ENCODE results near the gene CALHM1.

CALHM1 gene

GRCh38 chr10:103440416-103440815 is 18.3 kb downstream of the CALHM1 start:
- Histone ChIP-seq H3K36me3 (replicated peaks; ENCODE audit: low read depth, low read length) (peaks cover 12% of the 10 kb centered on the region), H3K27me3 (ENCODE audit: low read depth, low read length) (no peaks in the 10 kb centered on the region), H3K9ac (ENCODE audit: low read length) (no peak overlapping the region), H3K4me2 (ENCODE audit: low read length) (no peak overlapping the region), H4K20me1 (ENCODE audit: insufficient read depth, low read length) (no peaks in the 10 kb centered on the region), H3K79me2 (ENCODE audit: low read length) (no peaks in the 10 kb centered on the region), H2AFZ (ENCODE audit: low read depth, low read length) (no peak overlapping the region), H3K9me3 (ENCODE audit: insufficient read depth, low read length) (no peaks in the 10 kb centered on the region), H3K27ac (ENCODE audit: low read length) (no peak overlapping the region), H3K4me3 (ENCODE audit: low read length) (no peak overlapping the region), H3K4me1 (ENCODE audit: low read length) (no peaks in the 10 kb centered on the region)
- no peak for TF ChIP-seq CTCF (IDR thresholded peaks at IDR 0.05; ENCODE audit: low read depth, low read length)
- TF ChIP-seq EZH2phosphoT487 (IDR thresholded peaks at IDR 0.05; ENCODE audit: low read depth), result no peak

GRCh38 chr10:103439776-103440175 is 18.9 kb downstream of the CALHM1 start:
- Histone ChIP-seq H3K4me2 (ENCODE audit: low read length) (no peak overlapping the region), H3K4me3 (ENCODE audit: low read length) (no peak overlapping the region), H3K36me3 (replicated peaks; ENCODE audit: low read depth, low read length) (peaks cover 7% of the 10 kb centered on the region), H4K20me1 (ENCODE audit: insufficient read depth, low read length) (no peaks in the 10 kb centered on the region), H3K9me3 (ENCODE audit: insufficient read depth, low read length) (no peaks in the 10 kb centered on the region), H3K9ac (ENCODE audit: low read length) (no peak overlapping the region), H3K27ac (ENCODE audit: low read length) (no peak overlapping the region), H3K4me1 (ENCODE audit: low read length) (no peaks in the 10 kb centered on the region), H2AFZ (ENCODE audit: low read depth, low read length) (no peak overlapping the region), H3K79me2 (ENCODE audit: low read length) (no peaks in the 10 kb centered on the region), H3K27me3 (ENCODE audit: low read depth, low read length) (no peaks in the 10 kb centered on the region)
- no peak for TF ChIP-seq CTCF (IDR thresholded peaks at IDR 0.05; ENCODE audit: low read depth, low read length)
- no peak for TF ChIP-seq EZH2phosphoT487 (IDR thresholded peaks at IDR 0.05; ENCODE audit: low read depth)

GRCh38 chr10:103433858-103434257 is 24.8 kb downstream of the CALHM1 start:
- Histone ChIP-seq H3K36me3 (replicated peaks; ENCODE audit: low read depth, low read length) (peaks cover 17% of the 10 kb centered on the region), H3K79me2 (ENCODE audit: low read length) (no peaks in the 10 kb centered on the region), H3K4me2 (ENCODE audit: low read length) (no peak overlapping the region), H4K20me1 (ENCODE audit: insufficient read depth, low read length) (no peaks in the 10 kb centered on the region), H3K4me3 (ENCODE audit: low read length) (no peak overlapping the region), H3K9ac (ENCODE audit: low read length) (no peak overlapping the region), H3K27me3 (ENCODE audit: low read depth, low read length) (no peaks in the 10 kb centered on the region), H3K4me1 (ENCODE audit: low read length) (no peaks in the 10 kb centered on the region), H3K27ac (ENCODE audit: low read length) (no peak overlapping the region), H3K9me3 (ENCODE audit: insufficient read depth, low read length) (no peaks in the 10 kb centered on the region), H2AFZ (ENCODE audit: low read depth, low read length) (no peak overlapping the region)
- TF ChIP-seq EZH2phosphoT487 (IDR thresholded peaks at IDR 0.05; ENCODE audit: low read depth) (no peak), CTCF (IDR thresholded peaks at IDR 0.05; ENCODE audit: low read depth, low read length) (no peak)

GRCh38 chr10:103431902-103432301 is 26.8 kb downstream of the CALHM1 start:
- H4K20me1 ChIP-seq (ENCODE audit: insufficient read depth, low read length), result no peaks in the 10 kb centered on the region
- no peak overlapping the region for H3K4me3 ChIP-seq (ENCODE audit: low read length)
- H3K4me1 ChIP-seq (ENCODE audit: low read length), result no peaks in the 10 kb centered on the region
- H3K27ac ChIP-seq (ENCODE audit: low read length), result no peak overlapping the region
- H3K36me3 ChIP-seq (replicated peaks; ENCODE audit: low read depth, low read length), result peaks cover 28% of the 10 kb centered on the region
- no peaks in the 10 kb centered on the region for H3K79me2 ChIP-seq (ENCODE audit: low read length)
- H3K4me2 ChIP-seq (ENCODE audit: low read length), result no peak overlapping the region
- no peak for TF ChIP-seq EZH2phosphoT487 (IDR thresholded peaks at IDR 0.05; ENCODE audit: low read depth)
- no peak for TF ChIP-seq CTCF (IDR thresholded peaks at IDR 0.05; ENCODE audit: low read depth, low read length)
- H3K9me3 ChIP-seq (ENCODE audit: insufficient read depth, low read length), result no peaks in the 10 kb centered on the region
- H3K27me3 ChIP-seq (ENCODE audit: low read depth, low read length), result no peaks in the 10 kb centered on the region
- no peak overlapping the region for H2AFZ ChIP-seq (ENCODE audit: low read depth, low read length)
- H3K9ac ChIP-seq (ENCODE audit: low read length), result no peak overlapping the region

Measured in OCI-LY3 (cell line).